CD4-positive, CD25-positive, alpha-beta regulatory T cell (primary cell): Measurements from ENCODE around the gene APOL6. TPM values are rescaled to one million over a fixed set of nuclear protein-coding genes. Genes with fewer than 3 reads are reported as not detected.
A peak's percentile ranks its signal among the peaks of the same experiment; 100 is the strongest.

Experiments
- ATAC-seq, 2 donors: fragments of 150-1000 bp; cut with Tn5 transposase; one replicate each; pipeline ENCODE4 v1.10.0; 2021; ENCODE audit warnings: low read depth in 2 of 2, moderate number of reproducible peaks in 2 of 2, moderate library complexity in 1 of 2
- DNase-seq, 3 donors: peaks; one replicate each; pipeline versions ENCODE4 v3.0.0 to v3.0.0-alpha.2; 2012 to 2022; ENCODE audit warnings: mixed read lengths in 1 of 3
- H3K27ac ChIP-seq: one replicate; pipeline ENCODE4 v1.7.0; 2013; ENCODE audit warnings: mild to moderate bottlenecking, low read length; ENCODE audit not compliant: insufficient read depth, poor library complexity, severe bottlenecking
- H3K27me3 ChIP-seq: one replicate; pipeline ENCODE4 v1.7.0; 2013; ENCODE audit warnings: low read length; ENCODE audit not compliant: control insufficient read depth, insufficient read depth
- H3K36me3 ChIP-seq: one replicate; pipeline ENCODE4 v1.7.0; 2013; ENCODE audit warnings: mild to moderate bottlenecking, low read length, moderate library complexity; ENCODE audit not compliant: control insufficient read depth, insufficient read depth
- H3K4me1 ChIP-seq: 2 replicates; pipeline ENCODE4 v1.7.0; 2013; ENCODE audit warnings: mild to moderate bottlenecking, low read length; ENCODE audit not compliant: insufficient read depth, control insufficient read depth, poor library complexity, severe bottlenecking
- H3K4me3 ChIP-seq: one replicate; pipeline ENCODE4 v1.7.0; 2013; ENCODE audit warnings: low read depth, mild to moderate bottlenecking, low read length, moderate library complexity
- H3K9me3 ChIP-seq, 2 experiments: 1 replicate in 1 of 2; 2 replicates in 1 of 2; pipeline ENCODE4 v1.7.0; 2013; ENCODE audit warnings: low read length in 2 of 2, mild to moderate bottlenecking in 1 of 2, moderate library complexity in 1 of 2; ENCODE audit not compliant: control insufficient read depth in 2 of 2
- H3K27ac Mint-ChIP-seq, 3 donors: one replicate each; pipeline ENCODE4 v1.8.0; 2020 to 2022; ENCODE audit warnings: mild to moderate bottlenecking in 3 of 3, mixed read lengths in 3 of 3, moderate library complexity in 2 of 3
- H3K27me3 Mint-ChIP-seq: one replicate; pipeline ENCODE4 v1.8.0; 2022; ENCODE audit warnings: mild to moderate bottlenecking, mixed read lengths
- H3K36me3 Mint-ChIP-seq: one replicate; pipeline ENCODE4 v1.8.0; 2020; ENCODE audit warnings: mixed read lengths
- H3K4me1 Mint-ChIP-seq, 4 donors: one replicate each; pipeline ENCODE4 v1.8.0; 2020 to 2022; ENCODE audit warnings: mixed read lengths in 4 of 4, mild to moderate bottlenecking in 1 of 4
- H3K4me3 Mint-ChIP-seq, 4 donors: one replicate each; pipeline ENCODE4 v1.8.0; 2020 to 2022; ENCODE audit warnings: mild to moderate bottlenecking in 4 of 4, mixed read lengths in 4 of 4, moderate library complexity in 3 of 4
- H3K9me3 Mint-ChIP-seq, 7 donors: one replicate each; pipeline ENCODE4 v1.8.0; 2020 to 2022; ENCODE audit warnings: mixed read lengths in 7 of 7, mild to moderate bottlenecking in 3 of 7, moderate library complexity in 2 of 7
- polyA plus RNA-seq, 4 donors: library from polyadenylated mRNA; unstranded; fragments of 300-500 nt; fragmentation: Illumina TruSeq; gene quantifications; one replicate each; pipeline ENCODE4 v1.2.3, GENCODE V29; 2021
- total RNA-seq: library from RNA; stranded (reverse); gene quantifications from one replicate; pipeline ENCODE4 v1.2.3, GENCODE V29; 2022

Gene APOL6
- total and polyA plus RNA-seq, 5 donors from 2014 or later = 17.8 to 71.9 (median 21.8) TPM

DNA sequence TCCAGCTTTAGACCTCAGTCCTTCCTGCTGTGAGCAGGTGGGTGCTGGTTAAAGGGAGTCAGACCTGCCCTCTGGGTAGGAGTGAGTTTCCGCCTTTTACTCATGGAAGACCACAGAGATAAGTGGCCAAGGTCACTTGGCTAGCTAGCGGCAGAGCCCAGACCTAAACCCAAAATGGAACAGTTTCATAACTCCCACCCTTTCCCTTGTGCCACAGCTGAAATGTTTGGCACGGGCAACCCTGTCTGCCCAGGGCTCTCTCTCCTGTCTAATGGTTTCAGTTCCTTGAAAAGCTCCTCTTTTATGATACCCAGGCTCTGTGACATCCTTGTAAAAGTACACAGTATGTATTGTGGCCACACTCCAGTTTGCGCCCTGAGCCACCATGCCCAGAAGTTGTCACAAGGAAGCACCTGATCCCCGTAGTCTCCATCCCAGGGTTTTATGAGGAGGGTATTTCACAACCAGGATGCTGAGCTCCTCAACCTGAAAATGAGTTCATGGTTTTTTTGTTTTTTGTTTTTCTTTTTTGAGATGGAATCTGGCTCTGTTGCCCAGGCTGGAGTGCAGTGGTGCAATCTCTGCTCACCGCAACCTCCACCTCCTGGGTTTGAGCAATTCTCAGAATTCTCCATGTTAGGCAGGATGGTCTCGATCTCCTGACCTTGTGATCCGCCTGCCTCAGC, 36.2 kb upstream of the APOL6 start:
- peaks cover 0 to 9% (median 0%) of the 10 kb centered on the region in 4 donors for H3K4me1 Mint-ChIP-seq
- H3K9me3 Mint-ChIP-seq = peaks cover 0 to 1% (median 0%) of the 10 kb centered on the region in 7 donors
- no peak overlapping the region for H3K4me3 Mint-ChIP-seq
- Histone ChIP-seq H3K27ac (no peak overlapping the region), H3K36me3 (no peaks in the 10 kb centered on the region), H3K27me3 (no peaks in the 10 kb centered on the region), H3K4me1 (no peaks in the 10 kb centered on the region), H3K4me3 (no peak overlapping the region), H3K9me3 (no peaks in the 10 kb centered on the region)
- DNase-seq = no peak
- no peak overlapping the region for H3K27ac Mint-ChIP-seq
- no peaks in the 10 kb centered on the region for H3K36me3 Mint-ChIP-seq
- no peak for ATAC-seq
- H3K27me3 Mint-ChIP-seq = peaks cover 16% of the 10 kb centered on the region

DNA sequence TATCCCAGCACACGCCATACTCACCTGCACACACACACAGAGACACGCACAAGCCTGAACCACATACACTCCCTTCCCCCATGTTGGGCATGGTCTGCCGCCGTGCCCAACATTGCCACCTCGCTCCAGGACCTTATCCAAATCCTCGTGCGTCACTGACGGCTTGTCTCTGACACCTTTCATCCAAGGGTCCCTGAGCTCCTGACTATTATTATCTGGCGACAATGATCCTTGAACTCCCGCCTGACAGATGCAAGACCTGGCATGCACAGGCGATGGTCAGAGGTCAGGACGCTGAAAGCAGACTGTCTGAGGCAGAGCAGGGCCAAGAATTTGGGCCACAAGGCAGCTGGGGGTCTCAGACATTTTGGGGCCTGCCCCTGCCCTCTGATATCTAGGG, 35.3 kb upstream of the APOL6 start:
- H3K4me3 ChIP-seq = no peak overlapping the region
- Mint-ChIP-seq H3K27ac (no peak overlapping the region), H3K4me1 (peaks cover 0 to 9% (median 0%) of the 10 kb centered on the region in 4 donors), H3K9me3 (peaks cover 0 to 1% (median 0%) of the 10 kb centered on the region in 7 donors), H3K36me3 (no peaks in the 10 kb centered on the region), H3K4me3 (no peak overlapping the region), H3K27me3 (peaks cover 16% of the 10 kb centered on the region)
- no peak overlapping the region for H3K27ac ChIP-seq
- no peak for ATAC-seq
- no peaks in the 10 kb centered on the region for H3K4me1 ChIP-seq
- no peaks in the 10 kb centered on the region for H3K27me3 ChIP-seq
- H3K36me3 ChIP-seq = no peaks in the 10 kb centered on the region
- no peak for DNase-seq
- H3K9me3 ChIP-seq = no peaks in the 10 kb centered on the region

GRCh38 chr22:35614404-35614803, 33.8 kb upstream of the APOL6 start:
- H3K9me3 Mint-ChIP-seq = peaks cover 0 to 1% (median 0%) of the 10 kb centered on the region in 7 donors
- no peak for ATAC-seq
- no peak overlapping the region for H3K4me3 ChIP-seq
- H3K27ac ChIP-seq = no peak overlapping the region
- no peaks in the 10 kb centered on the region for H3K36me3 ChIP-seq
- peak overlapping the region in 1 of 3 donors; percentile 64 for H3K27ac Mint-ChIP-seq
- H3K27me3 Mint-ChIP-seq = peaks cover 10% of the 10 kb centered on the region
- DNase-seq = no peak
- H3K36me3 Mint-ChIP-seq = no peaks in the 10 kb centered on the region
- no peaks in the 10 kb centered on the region for H3K27me3 ChIP-seq
- H3K9me3 ChIP-seq = no peaks in the 10 kb centered on the region
- H3K4me3 Mint-ChIP-seq = no peak overlapping the region
- H3K4me1 Mint-ChIP-seq = peaks cover 0 to 9% (median 0%) of the 10 kb centered on the region in 4 donors
- no peaks in the 10 kb centered on the region for H3K4me1 ChIP-seq

DNA sequence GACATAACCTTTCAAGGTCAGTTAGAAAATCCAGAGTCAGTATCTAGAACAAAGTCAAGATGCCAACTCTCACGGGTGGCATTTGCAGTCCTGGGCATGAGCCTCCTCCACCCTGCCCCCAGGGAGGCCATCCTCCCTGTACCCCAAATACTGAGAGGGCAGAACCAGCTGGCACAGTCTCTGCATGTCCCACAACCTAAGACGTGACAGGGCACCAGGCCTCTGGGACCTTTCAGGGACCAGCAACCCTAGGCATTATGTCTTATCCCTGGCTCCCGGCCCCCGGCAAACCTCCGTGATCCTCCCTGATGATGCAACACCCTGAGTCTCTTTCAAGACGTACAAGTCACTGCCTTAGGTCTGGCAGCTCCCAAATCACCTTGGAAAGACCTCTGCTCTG, 33.1 kb upstream of the APOL6 start:
- no peaks in the 10 kb centered on the region for H3K9me3 ChIP-seq
- H3K27me3 ChIP-seq = no peaks in the 10 kb centered on the region
- H3K4me1 ChIP-seq = no peaks in the 10 kb centered on the region
- no peak for ATAC-seq
- H3K27ac ChIP-seq = no peak overlapping the region
- Mint-ChIP-seq H3K4me3 (no peak overlapping the region), H3K36me3 (no peaks in the 10 kb centered on the region), H3K27ac (peak overlapping the region in 1 of 3 donors; percentile 64), H3K9me3 (peaks cover 0 to 1% (median 0%) of the 10 kb centered on the region in 7 donors), H3K27me3 (peaks cover 2% of the 10 kb centered on the region), H3K4me1 (peaks cover 0 to 9% (median 0%) of the 10 kb centered on the region in 4 donors)
- H3K4me3 ChIP-seq = no peak overlapping the region
- no peaks in the 10 kb centered on the region for H3K36me3 ChIP-seq
- DNase-seq = no peak

GRCh38 chr22:35616043-35616442, 32.2 kb upstream of the APOL6 start:
- H3K4me3 Mint-ChIP-seq = no peak overlapping the region
- no peak overlapping the region for H3K27ac Mint-ChIP-seq
- Histone ChIP-seq H3K27ac (no peak overlapping the region), H3K9me3 (no peaks in the 10 kb centered on the region), H3K4me3 (no peak overlapping the region), H3K4me1 (no peaks in the 10 kb centered on the region), H3K27me3 (no peaks in the 10 kb centered on the region), H3K36me3 (no peaks in the 10 kb centered on the region)
- peaks cover 0 to 9% (median 0%) of the 10 kb centered on the region in 4 donors for H3K4me1 Mint-ChIP-seq
- no peaks in the 10 kb centered on the region for H3K27me3 Mint-ChIP-seq
- peaks cover 0 to 1% (median 0%) of the 10 kb centered on the region in 7 donors for H3K9me3 Mint-ChIP-seq
- no peak for ATAC-seq
- no peaks in the 10 kb centered on the region for H3K36me3 Mint-ChIP-seq
- DNase-seq = peak in 1 of 3 donors; percentile 14

DNA sequence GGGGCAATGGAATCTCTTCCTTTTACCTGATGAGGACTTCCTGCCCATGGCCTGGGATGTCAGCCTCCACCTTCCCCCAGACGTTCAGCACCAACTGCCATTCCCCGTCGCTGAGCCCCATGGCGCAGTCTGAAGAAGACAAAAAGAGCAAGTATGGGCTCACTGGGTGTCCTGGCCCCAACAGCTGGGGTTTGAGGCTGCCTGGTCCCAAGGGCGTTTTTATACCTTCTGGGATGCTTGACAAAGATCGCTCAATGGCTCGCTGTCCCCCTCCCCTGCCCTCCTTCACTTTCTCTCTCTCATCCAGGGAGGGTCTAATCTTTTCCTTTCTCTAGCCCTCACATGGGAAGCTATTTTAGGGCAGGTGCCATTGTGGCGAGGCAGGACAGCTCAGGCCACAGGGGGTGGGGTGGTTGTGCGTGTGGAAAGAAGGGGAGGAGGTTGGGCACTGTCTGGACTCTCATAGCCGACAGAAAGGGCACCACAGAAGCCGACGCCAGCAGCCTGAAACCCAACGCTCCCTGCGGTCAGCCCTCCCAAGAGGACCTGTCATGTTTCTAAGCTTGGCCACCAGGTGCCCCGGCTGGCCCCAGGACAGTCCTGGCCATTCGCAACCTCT, 31.0 kb upstream of the APOL6 start, which contains the start of gene MB:
TSS of gene MB (minus strand) at position 193 of the 619 bp plus-strand sequence. CDS start at position 121, 72 bp downstream.
- H3K4me3 Mint-ChIP-seq = no peak within 1 kb of the TSS
- ATAC-seq = no peak
- H3K36me3 Mint-ChIP-seq = no peaks in the 10 kb centered on the region
- Histone ChIP-seq H3K36me3 (no peaks in the 10 kb centered on the region), H3K9me3 (no peaks in the 10 kb centered on the region), H3K4me1 (no peaks in the 10 kb centered on the region), H3K27ac (no peak within 1 kb of the TSS), H3K4me3 (no peak within 1 kb of the TSS), H3K27me3 (no peaks in the 10 kb centered on the region)
- H3K9me3 Mint-ChIP-seq = peaks cover 0 to 1% (median 0%) of the 10 kb centered on the region in 7 donors
- DNase-seq = no peak
- peaks cover 0 to 7% (median 0%) of the 10 kb centered on the region in 4 donors for H3K4me1 Mint-ChIP-seq
- H3K27ac Mint-ChIP-seq = peak within 1 kb of the TSS in 2 of 3 donors; percentile 62 to 66
- no peaks in the 10 kb centered on the region for H3K27me3 Mint-ChIP-seq

GRCh38 chr22:35618427-35619223, 29.6 kb upstream of the APOL6 start:
- Mint-ChIP-seq H3K27me3 (no peaks in the 10 kb centered on the region), H3K27ac (no peak overlapping the region), H3K4me1 (peaks cover 0 to 11% (median 3%) of the 10 kb centered on the region in 4 donors), H3K4me3 (no peak overlapping the region), H3K36me3 (no peaks in the 10 kb centered on the region), H3K9me3 (peaks cover 0 to 1% (median 0%) of the 10 kb centered on the region in 7 donors)
- no peaks in the 10 kb centered on the region for H3K9me3 ChIP-seq
- H3K4me3 ChIP-seq = no peak overlapping the region
- ATAC-seq (no peak), DNase-seq (no peak)
- H3K4me1 ChIP-seq = no peaks in the 10 kb centered on the region
- no peak overlapping the region for H3K27ac ChIP-seq
- no peaks in the 10 kb centered on the region for H3K27me3 ChIP-seq
- H3K36me3 ChIP-seq = no peaks in the 10 kb centered on the region
